Gastrocnemius medialis (tissue), 4 donors: ENCODE measurements around the gene RUVBL2. TPM values are rescaled to one million over a fixed set of nuclear protein-coding genes. Genes with fewer than 3 reads are reported as not detected.

ENCODE experiments used
- ATAC-seq, 2 donors: fragments of 150-250 bp; one replicate each; pipeline ENCODE4 v1.9.1; 2016
- DNase-seq, 2 donors: peaks; one replicate each; pipeline ENCODE4 v3.0.0-alpha.2; 2019
- H3K27ac ChIP-seq, 4 donors: fragments of 200-600 bp; sonication (generic); 1 replicate in 1 of 4; 2 replicates in 3 of 4; pipeline ENCODE4 v1.5.1; 2016 to 2018; ENCODE audit warnings: mild to moderate bottlenecking in 2 of 4, moderate library complexity in 1 of 4
- H3K27me3 ChIP-seq, 3 donors: fragments of 200-600 bp; sonication (generic) in 2 of 3; 1 replicate in 1 of 3; 2 replicates in 2 of 3; pipeline versions ENCODE4 v1.5.1 to v1.6.0; 2016 to 2019; ENCODE audit warnings: mild to moderate bottlenecking in 1 of 3, moderate library complexity in 1 of 3
- H3K36me3 ChIP-seq, 2 donors: fragments of 200-600 bp; sonication (generic) in 1 of 2; one replicate each; pipeline ENCODE4 v1.5.1; 2017 to 2018
- H3K4me1 ChIP-seq, 2 donors: fragments of 200-600 bp; sonication (generic) in 1 of 2; one replicate each; pipeline ENCODE4 v1.5.1; 2016 to 2017; ENCODE audit warnings: mild to moderate bottlenecking in 2 of 2
- H3K4me3 ChIP-seq, 4 donors: fragments of 200-600 bp; sonication (generic) in 3 of 4; 1 replicate in 1 of 4; 2 replicates in 3 of 4; pipeline ENCODE4 v1.5.1; 2016 to 2019; ENCODE audit warnings: mild to moderate bottlenecking in 2 of 4
- H3K9me3 ChIP-seq, 3 donors: fragments of 200-600 bp; sonication (generic) in 2 of 3; 1 replicate in 1 of 3; 2 replicates in 2 of 3; pipeline ENCODE4 v1.5.1; 2016 to 2019
- POLR2A ChIP-seq, 2 donors: fragments of 450-650 bp; IDR thresholded peaks; one replicate each; pipeline ENCODE4 v1.6.1; 2017; ENCODE audit warnings: antibody characterized with exemption in 2 of 2, mild to moderate bottlenecking in 2 of 2, moderate library complexity in 2 of 2
- in situ Hi-C, 4 donors: fragments of 200-750 bp; cut with MboI; loops; one replicate each; pipeline versions ENCODE4 v1.15.0 to v1.8.0; 2017; ENCODE audit warnings: low sequenced_read_pairs in 4 of 4
- intact Hi-C: fragments of 100-400 bp; cut with DNase I; formaldehyde crosslinking; loops from one replicate; pipeline ENCODE4 v1.15.1; 2023; ENCODE audit warnings: low total_unique reads
- total RNA-seq, 4 donors: library from RNA; depleted of rRNA; stranded (reverse); fragments of >200 nt; gene quantifications; one replicate each; pipeline versions ENCODE4 v1.1.0 to v1.2.3, GENCODE V29; 2016
- TF ChIP-seq, protein P1 (sequence below), 5 experiments: fragments of 450-650 bp in 3 of 5; fragments of 200-600 bp in 2 of 5; sonication (generic) in 2 of 5; IDR thresholded peaks in 4 of 5; conservative IDR thresholded peaks in 1 of 5; 1 replicate in 4 of 5; 2 replicates in 1 of 5; pipeline ENCODE4 v1.5.1; 2016 to 2019; ENCODE audit warnings: antibody characterized with exemption in 5 of 5, mild to moderate bottlenecking in 3 of 5, moderate library complexity in 3 of 5

Gene RUVBL2
- total RNA-seq, 4 donors from 2014 or later: 134 to 185 (median 146) TPM

DNA sequence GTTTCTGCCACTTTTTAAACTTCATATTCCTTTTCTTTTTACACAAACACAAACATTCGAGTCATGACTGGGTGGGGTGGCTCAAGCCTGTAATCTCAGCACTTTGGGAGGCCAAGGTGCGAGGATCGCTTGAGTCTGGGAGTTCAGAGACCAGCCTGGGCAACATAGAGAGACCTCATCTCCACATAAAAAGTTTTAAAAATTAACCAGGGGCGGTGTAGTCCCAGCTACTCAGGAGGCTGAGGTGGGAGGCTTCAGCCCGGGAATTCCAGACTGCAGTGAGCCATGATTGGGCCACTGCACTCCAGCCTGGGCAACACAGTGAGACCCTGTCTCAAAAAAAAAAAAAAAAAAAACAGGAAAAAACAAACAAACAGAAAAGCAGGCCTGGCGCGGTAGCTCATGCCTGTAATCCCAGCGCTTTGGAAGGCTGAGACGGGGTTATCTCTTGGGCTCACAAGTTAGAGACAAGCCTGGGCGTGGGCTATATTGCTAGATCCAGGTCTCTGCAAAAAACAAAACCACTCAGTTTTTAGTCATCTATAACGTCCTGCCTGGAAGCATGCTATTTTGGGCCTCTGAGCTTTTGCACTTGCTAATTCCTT, 39.6 kb upstream of the RUVBL2 start:
- TF ChIP-seq, protein P1, sequence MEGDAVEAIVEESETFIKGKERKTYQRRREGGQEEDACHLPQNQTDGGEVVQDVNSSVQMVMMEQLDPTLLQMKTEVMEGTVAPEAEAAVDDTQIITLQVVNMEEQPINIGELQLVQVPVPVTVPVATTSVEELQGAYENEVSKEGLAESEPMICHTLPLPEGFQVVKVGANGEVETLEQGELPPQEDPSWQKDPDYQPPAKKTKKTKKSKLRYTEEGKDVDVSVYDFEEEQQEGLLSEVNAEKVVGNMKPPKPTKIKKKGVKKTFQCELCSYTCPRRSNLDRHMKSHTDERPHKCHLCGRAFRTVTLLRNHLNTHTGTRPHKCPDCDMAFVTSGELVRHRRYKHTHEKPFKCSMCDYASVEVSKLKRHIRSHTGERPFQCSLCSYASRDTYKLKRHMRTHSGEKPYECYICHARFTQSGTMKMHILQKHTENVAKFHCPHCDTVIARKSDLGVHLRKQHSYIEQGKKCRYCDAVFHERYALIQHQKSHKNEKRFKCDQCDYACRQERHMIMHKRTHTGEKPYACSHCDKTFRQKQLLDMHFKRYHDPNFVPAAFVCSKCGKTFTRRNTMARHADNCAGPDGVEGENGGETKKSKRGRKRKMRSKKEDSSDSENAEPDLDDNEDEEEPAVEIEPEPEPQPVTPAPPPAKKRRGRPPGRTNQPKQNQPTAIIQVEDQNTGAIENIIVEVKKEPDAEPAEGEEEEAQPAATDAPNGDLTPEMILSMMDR (IDR thresholded peaks at IDR 0.05 in 4 of 5, conservative IDR thresholded peaks at IDR 0.05 in 1 of 5): no peak
- no peak for TF ChIP-seq POLR2A (IDR thresholded peaks at IDR 0.05)
- in situ Hi-C loops: loop anchor here in 1 of 4 donors (25.0 kb wide), 1 partner anchor 92 kb away; the partner anchor contains the start of genes PLEKHA4 and PPP1R15A
- intact Hi-C loops: loop anchor here (5.0 kb wide), 1 partner anchor 77 kb away; no protein-coding TSS in a partner anchor
- peaks cover 9 to 12% of the 10 kb centered on the region in 2 donors for H3K4me1 ChIP-seq
- peak overlapping the region; percentile 78 to 88 (median 84) for H3K4me3 ChIP-seq
- no peaks in the 10 kb centered on the region for H3K27me3 ChIP-seq
- no peaks in the 10 kb centered on the region for H3K9me3 ChIP-seq
- peak overlapping the region; percentile 72 to 88 (median 82) for H3K27ac ChIP-seq
- no peak for ATAC-seq
- DNase-seq: no peak
- no peaks in the 10 kb centered on the region for H3K36me3 ChIP-seq

DNA sequence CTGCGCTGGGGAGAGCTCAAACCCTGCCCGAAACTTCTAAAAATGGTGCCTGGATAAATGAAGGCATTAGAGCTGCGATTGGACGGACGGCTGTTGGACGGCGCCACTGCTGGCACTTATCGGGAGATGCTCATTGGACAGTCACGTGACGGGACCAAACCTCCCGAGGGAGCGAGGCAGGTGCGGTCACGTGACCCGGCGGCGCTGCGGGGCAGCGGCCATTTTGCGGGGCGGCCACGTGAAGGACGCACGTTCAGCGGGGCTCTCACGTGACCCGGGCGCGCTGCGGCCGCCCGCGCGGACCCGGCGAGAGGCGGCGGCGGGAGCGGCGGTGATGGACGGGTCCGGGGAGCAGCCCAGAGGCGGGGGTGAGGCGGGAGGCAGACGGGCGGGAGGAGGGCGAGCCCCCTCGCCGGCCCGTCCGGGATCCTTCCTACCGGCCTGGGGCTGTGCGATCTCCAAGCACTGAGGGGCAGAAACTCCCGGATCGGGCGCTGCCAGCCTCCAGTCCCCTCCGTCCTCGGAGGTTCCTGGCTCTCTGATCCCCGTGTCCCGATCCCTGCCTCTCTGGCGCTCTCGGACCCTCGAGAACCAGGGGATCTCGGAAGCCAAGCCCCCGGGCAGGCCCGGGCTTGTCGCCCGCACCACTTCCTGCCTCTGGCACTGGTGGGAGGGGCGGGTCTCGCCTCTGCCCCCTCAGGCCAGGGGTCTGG, 38.9 kb upstream of the RUVBL2 start, which contains the start of gene BAX:
BAX (plus strand) TSS at position 281 of the 713 bp plus-strand sequence; CDS start at position 335, 54 bp downstream.
- Histone ChIP-seq H3K4me1 (peaks cover 9 to 12% of the 10 kb centered on the region in 2 donors), H3K36me3 (no peaks in the 10 kb centered on the region)
- intact Hi-C loops: loop anchor here (5.0 kb wide), 1 partner anchor 77 kb away; no protein-coding TSS in a partner anchor

DNA sequence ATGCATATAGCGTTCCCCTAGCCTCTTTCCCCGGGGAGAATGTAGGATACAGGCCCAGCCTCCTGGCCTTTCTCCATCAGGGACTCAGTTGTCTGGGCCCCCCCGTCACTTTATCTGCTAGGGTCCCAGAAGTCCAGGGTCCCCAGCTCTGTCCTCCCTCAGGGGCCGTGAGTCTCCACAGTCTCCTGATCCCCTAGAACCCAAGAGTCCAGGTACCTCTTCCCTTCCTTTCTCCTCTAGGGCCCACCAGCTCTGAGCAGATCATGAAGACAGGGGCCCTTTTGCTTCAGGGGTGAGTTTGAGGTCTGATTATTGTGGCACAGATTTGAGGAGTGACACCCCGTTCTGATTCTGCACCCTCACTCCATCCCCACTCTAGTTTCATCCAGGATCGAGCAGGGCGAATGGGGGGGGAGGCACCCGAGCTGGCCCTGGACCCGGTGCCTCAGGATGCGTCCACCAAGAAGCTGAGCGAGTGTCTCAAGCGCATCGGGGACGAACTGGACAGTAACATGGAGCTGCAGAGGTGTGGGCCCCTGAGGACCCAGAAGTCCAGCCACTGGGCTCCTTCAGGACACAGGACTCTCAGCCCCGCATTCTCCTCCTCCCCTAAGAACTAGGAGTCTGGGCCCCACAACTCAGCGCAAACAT, 38.3 kb upstream of the RUVBL2 start:
- Histone ChIP-seq H3K9me3 (no peaks in the 10 kb centered on the region), H3K36me3 (no peaks in the 10 kb centered on the region), H3K4me3 (peak overlapping the region; percentile 78 to 88 (median 84)), H3K4me1 (peaks cover 9 to 12% of the 10 kb centered on the region in 2 donors), H3K27ac (peak overlapping the region; percentile 72 to 88 (median 82)), H3K27me3 (no peaks in the 10 kb centered on the region)
- intact Hi-C loops (no loop called here), in situ Hi-C loops (loop anchor here in 1 of 4 donors (25.0 kb wide), 1 partner anchor 93 kb away; the partner anchor contains the start of genes PLEKHA4 and PPP1R15A)
- TF ChIP-seq, protein P1 (IDR thresholded peaks at IDR 0.05 in 4 of 5, conservative IDR thresholded peaks at IDR 0.05 in 1 of 5): no peak
- no peak for TF ChIP-seq POLR2A (IDR thresholded peaks at IDR 0.05)
- DNase-seq (no peak), ATAC-seq (no peak)

More for the DNA sequence above, 38.9 kb upstream of the RUVBL2 start, which contains the start of gene BAX:
- Histone ChIP-seq H3K27me3 (no peaks in the 10 kb centered on the region), H3K27ac (peak within 1 kb of the TSS; percentile 72 to 88 (median 82)), H3K4me3 (peak within 1 kb of the TSS; percentile 78 to 88 (median 84)), H3K9me3 (no peaks in the 10 kb centered on the region)
- in situ Hi-C loops: loop anchor here in 1 of 4 donors (25.0 kb wide), 1 partner anchor 92 kb away; the partner anchor contains the start of genes PLEKHA4 and PPP1R15A
- ATAC-seq (peak; percentile 88 to 93), DNase-seq (peak; percentile 95 to 98)
- peak; percentile 74 to 84 for TF ChIP-seq POLR2A (IDR thresholded peaks at IDR 0.05)
- TF ChIP-seq, protein P1 (IDR thresholded peaks at IDR 0.05 in 4 of 5, conservative IDR thresholded peaks at IDR 0.05 in 1 of 5): peak in 2 of 5 experiments; percentile 71 to 74

DNA sequence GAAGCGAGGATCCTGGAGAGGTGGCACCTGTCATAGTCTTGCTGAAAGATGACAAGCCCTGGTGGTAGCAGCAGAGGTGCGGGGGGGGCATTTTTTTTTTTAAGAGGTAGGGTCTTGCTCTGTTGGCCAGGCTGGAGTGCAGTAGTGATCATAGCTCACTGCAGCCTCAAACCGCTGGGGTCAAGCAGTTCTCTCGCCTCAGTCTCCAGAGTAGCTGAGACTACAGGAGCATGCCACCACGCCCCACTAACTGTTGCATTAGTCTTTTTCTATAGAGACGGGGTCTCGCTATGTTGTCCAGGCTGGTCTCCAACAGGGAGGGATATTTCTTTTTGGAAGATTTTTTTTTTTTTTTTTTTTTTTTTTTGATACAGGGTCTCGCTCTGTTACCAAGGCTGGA, 35.7 kb upstream of the RUVBL2 start:
- TF ChIP-seq POLR2A (IDR thresholded peaks at IDR 0.05): no peak
- TF ChIP-seq, protein P1 (IDR thresholded peaks at IDR 0.05 in 4 of 5, conservative IDR thresholded peaks at IDR 0.05 in 1 of 5): no peak
- H3K4me1 ChIP-seq: peaks cover 9 to 13% of the 10 kb centered on the region in 2 donors
- in situ Hi-C loops (loop anchor here in 1 of 4 donors (25.0 kb wide), 1 partner anchor 96 kb away; the partner anchor contains the start of genes PLEKHA4 and PPP1R15A), intact Hi-C loops (no loop called here)
- no peak overlapping the region for H3K27ac ChIP-seq
- no peak for DNase-seq
- H3K36me3 ChIP-seq: no peaks in the 10 kb centered on the region
- no peak for ATAC-seq
- H3K4me3 ChIP-seq: no peak overlapping the region
- no peaks in the 10 kb centered on the region for H3K27me3 ChIP-seq
- H3K9me3 ChIP-seq: no peaks in the 10 kb centered on the region
